ENCODE data around the gene PCYT2. TPM values are rescaled to one million over a fixed set of nuclear protein-coding genes. Genes with fewer than 3 reads are reported as not detected.

PCYT2 gene
- total and polyA plus RNA-seq, 9 of the 15 experiments (the other 6 are each of a cell fraction or from before 2014, with no cell fraction given), result 0.92 to 134 (median 82.5) TPM

DNA sequence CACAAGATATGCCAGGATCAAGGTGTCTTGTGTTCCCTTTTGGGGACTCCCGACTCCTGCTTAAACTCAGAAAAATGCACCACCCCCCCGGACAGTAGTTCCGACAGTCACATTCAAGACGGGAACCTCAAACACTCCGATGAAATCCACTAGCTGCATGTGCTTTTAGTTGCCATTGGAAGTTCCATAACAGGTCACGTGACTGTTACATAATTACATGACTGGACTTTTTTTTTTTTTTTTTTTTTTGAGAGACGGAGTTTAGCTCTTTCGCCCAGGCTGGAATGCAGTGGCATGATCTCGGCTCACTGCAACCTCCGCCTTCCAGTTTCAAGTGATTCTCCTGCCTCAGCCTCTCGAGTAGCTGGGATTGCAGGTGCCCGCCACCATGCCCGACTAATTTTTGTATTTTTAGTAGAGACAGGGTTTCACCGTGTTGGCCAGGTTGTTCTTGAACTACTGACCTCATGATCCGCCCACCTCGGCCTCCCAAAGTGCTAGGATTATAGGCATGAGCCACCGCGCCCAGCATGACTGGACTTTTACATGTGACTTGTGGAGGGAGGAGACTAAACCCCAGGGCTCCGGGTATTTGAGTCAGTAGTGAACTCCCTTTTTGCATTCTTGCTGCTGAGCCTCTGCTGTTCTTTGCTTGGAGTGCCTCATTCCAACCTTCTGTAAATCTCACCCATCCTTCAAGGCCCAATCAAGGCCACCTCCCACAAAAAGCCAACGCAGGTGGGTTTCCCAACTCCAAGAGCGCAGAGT lies 5.2 kb upstream of the PCYT2 start (continued):
- TF ChIP-seq, protein P1, sequence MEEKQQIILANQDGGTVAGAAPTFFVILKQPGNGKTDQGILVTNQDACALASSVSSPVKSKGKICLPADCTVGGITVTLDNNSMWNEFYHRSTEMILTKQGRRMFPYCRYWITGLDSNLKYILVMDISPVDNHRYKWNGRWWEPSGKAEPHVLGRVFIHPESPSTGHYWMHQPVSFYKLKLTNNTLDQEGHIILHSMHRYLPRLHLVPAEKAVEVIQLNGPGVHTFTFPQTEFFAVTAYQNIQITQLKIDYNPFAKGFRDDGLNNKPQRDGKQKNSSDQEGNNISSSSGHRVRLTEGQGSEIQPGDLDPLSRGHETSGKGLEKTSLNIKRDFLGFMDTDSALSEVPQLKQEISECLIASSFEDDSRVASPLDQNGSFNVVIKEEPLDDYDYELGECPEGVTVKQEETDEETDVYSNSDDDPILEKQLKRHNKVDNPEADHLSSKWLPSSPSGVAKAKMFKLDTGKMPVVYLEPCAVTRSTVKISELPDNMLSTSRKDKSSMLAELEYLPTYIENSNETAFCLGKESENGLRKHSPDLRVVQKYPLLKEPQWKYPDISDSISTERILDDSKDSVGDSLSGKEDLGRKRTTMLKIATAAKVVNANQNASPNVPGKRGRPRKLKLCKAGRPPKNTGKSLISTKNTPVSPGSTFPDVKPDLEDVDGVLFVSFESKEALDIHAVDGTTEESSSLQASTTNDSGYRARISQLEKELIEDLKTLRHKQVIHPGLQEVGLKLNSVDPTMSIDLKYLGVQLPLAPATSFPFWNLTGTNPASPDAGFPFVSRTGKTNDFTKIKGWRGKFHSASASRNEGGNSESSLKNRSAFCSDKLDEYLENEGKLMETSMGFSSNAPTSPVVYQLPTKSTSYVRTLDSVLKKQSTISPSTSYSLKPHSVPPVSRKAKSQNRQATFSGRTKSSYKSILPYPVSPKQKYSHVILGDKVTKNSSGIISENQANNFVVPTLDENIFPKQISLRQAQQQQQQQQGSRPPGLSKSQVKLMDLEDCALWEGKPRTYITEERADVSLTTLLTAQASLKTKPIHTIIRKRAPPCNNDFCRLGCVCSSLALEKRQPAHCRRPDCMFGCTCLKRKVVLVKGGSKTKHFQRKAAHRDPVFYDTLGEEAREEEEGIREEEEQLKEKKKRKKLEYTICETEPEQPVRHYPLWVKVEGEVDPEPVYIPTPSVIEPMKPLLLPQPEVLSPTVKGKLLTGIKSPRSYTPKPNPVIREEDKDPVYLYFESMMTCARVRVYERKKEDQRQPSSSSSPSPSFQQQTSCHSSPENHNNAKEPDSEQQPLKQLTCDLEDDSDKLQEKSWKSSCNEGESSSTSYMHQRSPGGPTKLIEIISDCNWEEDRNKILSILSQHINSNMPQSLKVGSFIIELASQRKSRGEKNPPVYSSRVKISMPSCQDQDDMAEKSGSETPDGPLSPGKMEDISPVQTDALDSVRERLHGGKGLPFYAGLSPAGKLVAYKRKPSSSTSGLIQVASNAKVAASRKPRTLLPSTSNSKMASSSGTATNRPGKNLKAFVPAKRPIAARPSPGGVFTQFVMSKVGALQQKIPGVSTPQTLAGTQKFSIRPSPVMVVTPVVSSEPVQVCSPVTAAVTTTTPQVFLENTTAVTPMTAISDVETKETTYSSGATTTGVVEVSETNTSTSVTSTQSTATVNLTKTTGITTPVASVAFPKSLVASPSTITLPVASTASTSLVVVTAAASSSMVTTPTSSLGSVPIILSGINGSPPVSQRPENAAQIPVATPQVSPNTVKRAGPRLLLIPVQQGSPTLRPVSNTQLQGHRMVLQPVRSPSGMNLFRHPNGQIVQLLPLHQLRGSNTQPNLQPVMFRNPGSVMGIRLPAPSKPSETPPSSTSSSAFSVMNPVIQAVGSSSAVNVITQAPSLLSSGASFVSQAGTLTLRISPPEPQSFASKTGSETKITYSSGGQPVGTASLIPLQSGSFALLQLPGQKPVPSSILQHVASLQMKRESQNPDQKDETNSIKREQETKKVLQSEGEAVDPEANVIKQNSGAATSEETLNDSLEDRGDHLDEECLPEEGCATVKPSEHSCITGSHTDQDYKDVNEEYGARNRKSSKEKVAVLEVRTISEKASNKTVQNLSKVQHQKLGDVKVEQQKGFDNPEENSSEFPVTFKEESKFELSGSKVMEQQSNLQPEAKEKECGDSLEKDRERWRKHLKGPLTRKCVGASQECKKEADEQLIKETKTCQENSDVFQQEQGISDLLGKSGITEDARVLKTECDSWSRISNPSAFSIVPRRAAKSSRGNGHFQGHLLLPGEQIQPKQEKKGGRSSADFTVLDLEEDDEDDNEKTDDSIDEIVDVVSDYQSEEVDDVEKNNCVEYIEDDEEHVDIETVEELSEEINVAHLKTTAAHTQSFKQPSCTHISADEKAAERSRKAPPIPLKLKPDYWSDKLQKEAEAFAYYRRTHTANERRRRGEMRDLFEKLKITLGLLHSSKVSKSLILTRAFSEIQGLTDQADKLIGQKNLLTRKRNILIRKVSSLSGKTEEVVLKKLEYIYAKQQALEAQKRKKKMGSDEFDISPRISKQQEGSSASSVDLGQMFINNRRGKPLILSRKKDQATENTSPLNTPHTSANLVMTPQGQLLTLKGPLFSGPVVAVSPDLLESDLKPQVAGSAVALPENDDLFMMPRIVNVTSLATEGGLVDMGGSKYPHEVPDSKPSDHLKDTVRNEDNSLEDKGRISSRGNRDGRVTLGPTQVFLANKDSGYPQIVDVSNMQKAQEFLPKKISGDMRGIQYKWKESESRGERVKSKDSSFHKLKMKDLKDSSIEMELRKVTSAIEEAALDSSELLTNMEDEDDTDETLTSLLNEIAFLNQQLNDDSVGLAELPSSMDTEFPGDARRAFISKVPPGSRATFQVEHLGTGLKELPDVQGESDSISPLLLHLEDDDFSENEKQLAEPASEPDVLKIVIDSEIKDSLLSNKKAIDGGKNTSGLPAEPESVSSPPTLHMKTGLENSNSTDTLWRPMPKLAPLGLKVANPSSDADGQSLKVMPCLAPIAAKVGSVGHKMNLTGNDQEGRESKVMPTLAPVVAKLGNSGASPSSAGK (IDR thresholded peaks at IDR 0.05), result peak; percentile 40
- no peak for TF ChIP-seq RFX5 (IDR thresholded peaks at IDR 0.05; ENCODE audit: low read depth, low read length)
- TF ChIP-seq IRF9 (tag; IDR thresholded peaks at IDR 0.05), result no peak
- TF ChIP-seq COPS2 (conservative IDR thresholded peaks at IDR 0.05), result no peak
- TF ChIP-seq, protein P2, sequence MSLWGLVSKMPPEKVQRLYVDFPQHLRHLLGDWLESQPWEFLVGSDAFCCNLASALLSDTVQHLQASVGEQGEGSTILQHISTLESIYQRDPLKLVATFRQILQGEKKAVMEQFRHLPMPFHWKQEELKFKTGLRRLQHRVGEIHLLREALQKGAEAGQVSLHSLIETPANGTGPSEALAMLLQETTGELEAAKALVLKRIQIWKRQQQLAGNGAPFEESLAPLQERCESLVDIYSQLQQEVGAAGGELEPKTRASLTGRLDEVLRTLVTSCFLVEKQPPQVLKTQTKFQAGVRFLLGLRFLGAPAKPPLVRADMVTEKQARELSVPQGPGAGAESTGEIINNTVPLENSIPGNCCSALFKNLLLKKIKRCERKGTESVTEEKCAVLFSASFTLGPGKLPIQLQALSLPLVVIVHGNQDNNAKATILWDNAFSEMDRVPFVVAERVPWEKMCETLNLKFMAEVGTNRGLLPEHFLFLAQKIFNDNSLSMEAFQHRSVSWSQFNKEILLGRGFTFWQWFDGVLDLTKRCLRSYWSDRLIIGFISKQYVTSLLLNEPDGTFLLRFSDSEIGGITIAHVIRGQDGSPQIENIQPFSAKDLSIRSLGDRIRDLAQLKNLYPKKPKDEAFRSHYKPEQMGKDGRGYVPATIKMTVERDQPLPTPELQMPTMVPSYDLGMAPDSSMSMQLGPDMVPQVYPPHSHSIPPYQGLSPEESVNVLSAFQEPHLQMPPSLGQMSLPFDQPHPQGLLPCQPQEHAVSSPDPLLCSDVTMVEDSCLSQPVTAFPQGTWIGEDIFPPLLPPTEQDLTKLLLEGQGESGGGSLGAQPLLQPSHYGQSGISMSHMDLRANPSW (CRISPR knock-in tag; IDR thresholded peaks at IDR 0.05), result no peak
- TF ChIP-seq ZNF232 (CRISPR knock-in tag; IDR thresholded peaks at IDR 0.05), result no peak
- TF ChIP-seq EGR1 (conservative IDR thresholded peaks at IDR 0.05), result peak; percentile 84
- TF ChIP-seq GATA2 (CRISPR knock-in tag; IDR thresholded peaks at IDR 0.05), result no peak
- no peak for TF ChIP-seq ZNF282 (CRISPR knock-in tag; IDR thresholded peaks at IDR 0.05)
- no peak for TF ChIP-seq MAFK (IDR thresholded peaks at IDR 0.05; ENCODE audit: low read length)
- TF ChIP-seq MBD2 (IDR thresholded peaks at IDR 0.05; ENCODE audit: borderline replicate concordance, low read depth), result 0 out of 2 replicates have a peak, but pooled peaks have one; percentile 37
- TF ChIP-seq OTX1 (CRISPR knock-in tag; IDR thresholded peaks at IDR 0.05), result no peak
- TF ChIP-seq SMAD1 (IDR thresholded peaks at IDR 0.05; ENCODE audit: low read depth, low read length, partially characterized antibody), result peak; percentile 16
